H54 (cell line): Measurements from ENCODE around the gene PIK3C2G.

Experiments used
- DNase-seq: peaks from one replicate; pipeline ENCODE4 v3.0.0; 2011; ENCODE audit warnings: low spot score, mixed read lengths; ENCODE audit not compliant: insufficient read length
- FAIRE-seq: peaks from 3 replicates; lab custom pipeline; 2011; peaks lifted over from hg19 to GRCh38; lab: Jason Lieb, UNC
- POLR2A ChIP-seq: IDR thresholded peaks from 2 replicates; pipeline ENCODE4 v1.6.1; 2011; ENCODE audit warnings: low read depth, mild to moderate bottlenecking, low read length

Gene PIK3C2G

DNA sequence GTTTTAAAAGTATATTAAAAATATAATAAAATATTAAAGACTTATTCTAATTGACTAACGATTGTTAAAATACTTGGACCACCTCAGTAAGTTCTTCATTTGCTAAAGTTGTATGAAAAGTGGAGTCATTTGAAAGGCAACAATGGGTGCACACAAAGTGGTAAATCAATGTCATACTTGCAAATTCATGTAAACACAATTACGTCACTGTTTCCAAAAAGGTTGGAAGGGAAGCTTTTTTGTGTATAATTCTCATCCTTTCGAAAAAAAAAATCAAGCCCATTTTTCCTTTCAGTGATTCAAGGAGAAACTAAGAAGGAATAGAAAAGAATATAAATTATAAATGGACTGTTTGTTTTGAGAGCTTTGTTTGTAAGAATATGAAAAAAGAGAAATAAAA, 166.2 kb downstream of the PIK3C2G start:
- no peak for TF ChIP-seq POLR2A
- no peak for DNase-seq
- no peak for FAIRE-seq

DNA sequence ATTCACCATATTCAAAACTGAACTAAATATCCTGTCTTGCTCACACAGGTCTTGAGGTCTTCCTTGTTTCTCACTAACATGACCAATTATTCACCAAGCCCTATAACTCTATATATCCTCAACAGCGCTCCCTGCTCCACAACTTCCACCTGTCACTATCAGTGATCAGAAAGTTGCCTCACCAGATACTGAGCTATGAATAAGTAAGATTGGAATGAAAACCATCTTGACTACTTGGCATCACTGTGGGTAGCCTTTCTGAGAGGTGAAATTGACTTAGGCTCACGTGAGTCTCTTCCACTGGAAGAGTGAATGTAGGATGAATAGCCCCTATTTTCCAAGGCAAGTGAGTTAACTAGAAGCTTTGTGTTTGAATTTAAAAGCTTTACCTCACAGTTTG, 167.1 kb downstream of the PIK3C2G start:
- peak; percentile 27 for FAIRE-seq
- no peak for DNase-seq
- TF ChIP-seq POLR2A = no peak

DNA sequence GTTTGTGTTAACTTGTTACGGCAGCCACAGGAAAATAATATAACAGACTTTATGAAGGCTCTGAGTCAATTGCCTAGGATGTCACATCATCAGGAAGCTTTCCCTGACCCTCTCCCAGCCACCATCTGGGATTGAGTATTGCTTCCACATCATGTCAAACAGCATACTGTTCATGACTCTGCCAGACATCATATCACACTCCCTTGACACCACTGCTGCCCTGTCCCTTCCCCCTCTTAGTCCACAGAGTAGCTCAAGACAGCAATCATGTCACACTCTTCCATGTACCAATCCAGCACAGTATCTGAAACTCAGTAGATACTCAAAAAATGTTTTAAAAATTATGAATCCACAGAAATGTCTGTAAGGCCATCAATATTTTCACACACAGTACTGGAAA, 168.0 kb downstream of the PIK3C2G start:
- FAIRE-seq (no peak), DNase-seq (no peak)
- no peak for TF ChIP-seq POLR2A

DNA sequence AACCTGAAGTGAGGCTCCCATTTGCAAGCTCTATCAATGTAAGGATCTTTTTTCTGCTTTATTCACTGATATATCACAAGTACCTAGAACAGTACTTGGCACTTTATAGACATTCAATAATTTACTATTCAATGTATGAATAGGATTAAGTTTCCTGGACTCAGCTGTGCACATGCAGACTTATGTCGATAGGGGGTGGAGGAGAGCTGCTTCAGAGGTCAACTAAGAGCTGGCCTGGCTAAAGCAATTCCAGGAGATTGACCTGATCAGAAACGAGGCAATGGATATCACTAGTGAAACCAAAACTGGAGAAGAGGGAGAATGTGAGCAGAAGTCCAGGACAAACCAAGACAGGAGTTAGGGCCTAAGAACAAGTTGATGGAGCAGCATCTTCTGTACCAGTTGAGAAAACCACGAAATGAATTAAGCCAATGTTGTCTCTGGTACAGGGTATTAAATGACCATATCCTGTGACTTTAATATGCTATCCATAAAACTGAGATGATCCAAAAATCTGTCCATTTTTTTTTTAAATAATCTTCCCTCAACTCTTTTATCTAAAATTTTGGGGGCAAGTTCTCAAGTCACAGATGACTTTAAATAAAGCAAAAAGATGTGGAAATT, 169.2 kb downstream of the PIK3C2G start:
- FAIRE-seq = peak; percentile 96

DNA sequence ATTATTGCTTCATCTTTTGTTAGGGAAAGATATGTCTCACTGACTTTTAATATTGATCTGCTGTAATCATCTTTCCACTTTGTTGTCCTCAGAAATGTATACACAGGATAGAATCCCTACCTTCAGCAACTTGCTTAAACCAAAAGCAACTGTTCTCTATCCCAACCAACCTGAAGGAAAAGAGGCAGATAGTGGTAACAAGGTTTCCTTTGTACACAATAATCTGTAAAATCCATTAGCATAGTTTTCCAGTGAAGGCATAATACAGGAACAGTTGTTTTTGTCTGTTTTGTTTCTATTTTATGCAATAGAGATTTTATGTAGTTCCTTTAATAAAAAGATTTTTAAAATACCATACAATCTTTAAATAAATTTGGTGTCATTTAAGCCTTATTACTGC, 170.5 kb downstream of the PIK3C2G start:
- no peak for FAIRE-seq
- no peak for TF ChIP-seq POLR2A
- DNase-seq = no peak

More for the DNA sequence above, 169.2 kb downstream of the PIK3C2G start:
- peak; percentile 12 for DNase-seq
- TF ChIP-seq POLR2A = no peak

DNA sequence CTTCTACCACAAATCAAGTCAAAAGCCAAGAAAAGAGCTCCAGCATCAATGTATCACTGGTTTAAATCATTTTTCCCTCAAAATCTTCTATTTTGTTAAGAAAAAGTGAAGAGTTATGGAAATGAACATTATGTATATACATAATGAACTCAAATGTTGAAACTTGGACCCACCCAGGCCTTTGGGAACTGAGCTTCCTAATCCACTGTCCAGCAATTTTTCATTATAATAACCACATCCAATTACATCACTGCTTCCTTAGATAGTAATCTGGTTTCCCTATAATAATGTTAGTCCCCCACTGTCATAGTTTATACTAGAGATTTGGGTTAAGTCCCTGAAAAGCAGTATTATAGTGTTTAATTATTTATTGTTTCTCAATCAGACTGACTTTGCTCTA, 170.9 kb downstream of the PIK3C2G start:
- no peak for DNase-seq
- no peak for TF ChIP-seq POLR2A
- FAIRE-seq = no peak

DNA sequence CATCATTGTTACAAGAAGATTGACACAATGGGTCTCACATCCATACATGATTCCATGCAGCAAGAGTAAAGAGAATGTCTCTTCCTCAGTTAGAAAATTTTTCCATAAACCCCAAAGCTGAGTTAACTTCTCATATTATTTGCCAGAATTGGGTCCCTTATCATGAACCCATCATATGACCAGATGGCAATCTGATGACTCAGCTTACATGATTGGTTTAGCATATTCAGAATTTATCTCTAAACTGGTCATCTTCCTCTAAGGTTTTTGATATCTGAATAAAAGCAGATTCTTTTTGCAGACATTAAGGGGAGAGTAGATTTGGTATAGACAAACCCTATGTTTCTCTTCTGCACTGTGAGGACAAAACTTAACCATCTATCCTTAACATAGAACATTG, 174.9 kb downstream of the PIK3C2G start:
- no peak for TF ChIP-seq POLR2A
- no peak for FAIRE-seq
- no peak for DNase-seq

DNA sequence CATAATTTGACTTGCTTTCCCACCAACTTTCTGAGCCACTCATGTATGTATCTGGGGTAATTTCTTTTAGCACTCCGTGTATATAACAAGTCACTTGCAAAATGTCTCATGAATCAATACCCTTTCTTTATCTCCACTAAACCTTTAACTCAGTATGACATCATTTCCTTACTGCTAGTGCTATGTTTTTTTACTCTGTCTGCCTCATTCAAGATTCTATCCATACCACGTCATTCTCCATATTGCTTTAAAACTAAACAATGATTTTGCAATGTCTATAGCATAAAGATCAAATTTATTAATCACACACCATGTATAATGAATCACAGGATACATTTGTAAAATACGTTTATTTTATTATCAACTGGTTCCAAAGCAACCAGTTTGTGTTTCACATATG, 178.2 kb downstream of the PIK3C2G start:
- DNase-seq (no peak), FAIRE-seq (peak; percentile 43)
- TF ChIP-seq POLR2A = no peak

DNA sequence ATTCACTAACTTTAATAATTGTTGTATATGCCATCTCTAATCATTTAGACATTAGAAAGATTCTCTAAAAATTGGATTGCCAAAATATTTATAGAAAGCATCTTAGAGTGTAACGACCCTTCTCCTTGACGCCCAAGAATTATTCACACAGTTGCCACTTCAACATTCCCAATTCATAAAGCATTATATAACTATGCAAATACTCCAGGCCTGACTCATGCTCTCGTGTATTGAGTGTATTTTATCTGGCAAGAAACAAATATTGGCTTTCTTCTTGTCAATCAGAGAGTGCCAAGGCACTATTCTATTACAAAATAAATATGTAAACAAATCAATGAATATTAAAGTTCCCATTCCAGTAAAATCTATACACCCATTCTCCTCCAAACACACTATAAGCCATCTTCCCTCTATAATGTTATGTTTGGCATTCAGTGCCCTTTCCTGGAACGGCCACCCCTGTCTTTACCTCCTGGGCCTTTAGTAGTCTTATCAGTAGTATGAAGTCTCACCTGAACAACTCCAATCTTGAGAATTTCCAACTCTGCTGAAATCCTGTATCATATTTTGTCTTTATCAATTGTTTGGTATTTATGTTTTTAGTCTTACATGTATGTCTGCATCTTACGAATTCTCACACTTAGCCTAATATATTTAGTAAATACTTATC, 182.6 kb downstream of the PIK3C2G start:
- FAIRE-seq (no peak), DNase-seq (no peak)
- no peak for TF ChIP-seq POLR2A

DNA sequence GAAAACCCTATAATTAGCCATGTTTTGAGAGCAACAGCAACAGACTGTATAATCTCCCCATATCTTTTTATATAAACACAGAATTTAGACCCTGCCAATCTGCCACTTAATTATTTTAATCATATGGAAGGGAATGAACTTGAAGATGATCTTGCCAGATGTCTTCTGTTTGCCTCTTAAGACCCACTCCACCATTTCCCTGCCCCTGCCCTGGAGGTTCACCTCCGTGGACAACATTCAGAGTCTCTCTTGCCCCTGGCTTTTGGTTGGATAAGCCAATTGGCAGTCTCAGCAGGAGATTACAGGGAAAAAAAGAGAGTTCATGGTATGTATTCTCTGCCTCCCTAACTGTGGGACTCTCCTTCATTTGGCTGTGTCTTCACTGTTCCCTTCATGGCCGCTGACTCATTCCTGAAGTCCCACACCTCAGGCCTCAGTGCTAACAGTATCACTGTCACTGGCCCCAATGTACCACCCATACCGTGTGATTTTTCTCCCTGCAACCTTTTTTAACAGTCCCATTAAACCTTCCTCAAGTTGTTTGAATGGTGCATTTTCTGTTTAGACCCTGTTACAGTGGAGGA, 184.8 kb downstream of the PIK3C2G start:
- no peak for TF ChIP-seq POLR2A
- DNase-seq = no peak
- no peak for FAIRE-seq

DNA sequence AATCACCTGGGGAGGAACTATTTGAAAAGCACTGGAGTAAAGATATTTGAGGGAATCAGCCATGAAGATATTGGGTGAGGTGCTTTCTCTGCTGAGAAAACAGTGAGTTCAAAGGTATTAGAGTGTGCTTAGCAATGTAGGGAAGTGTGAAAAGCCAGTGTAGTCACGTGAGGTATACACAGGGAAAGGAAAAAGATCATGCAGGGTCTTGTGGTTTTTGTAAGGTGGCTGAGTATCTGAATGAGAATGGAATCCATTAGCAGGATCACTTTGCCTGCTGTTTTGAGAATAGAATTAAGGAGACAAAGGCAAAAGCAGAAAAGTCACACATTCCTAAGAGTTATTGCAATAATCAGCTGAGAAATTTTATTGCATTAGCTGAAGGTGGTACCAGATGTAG, 193.0 kb downstream of the PIK3C2G start:
- no peak for DNase-seq
- TF ChIP-seq POLR2A = no peak
- no peak for FAIRE-seq

DNA sequence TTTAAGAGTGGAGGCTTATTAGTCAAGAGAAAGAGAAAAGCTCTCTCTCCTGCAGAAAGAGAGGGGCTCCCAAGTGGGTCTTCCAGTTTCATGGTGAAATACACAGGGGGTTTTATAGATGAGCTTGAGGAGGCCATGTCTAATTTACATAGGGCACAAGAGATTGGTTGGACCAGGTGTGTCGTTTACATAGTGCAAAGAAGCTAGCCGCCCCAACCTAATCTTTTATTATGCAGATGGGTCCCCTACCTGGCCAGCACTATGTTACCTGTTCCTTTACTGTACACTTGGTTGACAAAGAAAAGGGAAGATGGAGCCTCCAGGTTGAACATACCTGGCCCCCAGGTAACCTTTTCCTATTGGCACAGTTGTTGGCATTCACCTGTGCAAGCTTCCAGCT, 195.0 kb downstream of the PIK3C2G start:
- no peak for TF ChIP-seq POLR2A
- FAIRE-seq = no peak
- no peak for DNase-seq

DNA sequence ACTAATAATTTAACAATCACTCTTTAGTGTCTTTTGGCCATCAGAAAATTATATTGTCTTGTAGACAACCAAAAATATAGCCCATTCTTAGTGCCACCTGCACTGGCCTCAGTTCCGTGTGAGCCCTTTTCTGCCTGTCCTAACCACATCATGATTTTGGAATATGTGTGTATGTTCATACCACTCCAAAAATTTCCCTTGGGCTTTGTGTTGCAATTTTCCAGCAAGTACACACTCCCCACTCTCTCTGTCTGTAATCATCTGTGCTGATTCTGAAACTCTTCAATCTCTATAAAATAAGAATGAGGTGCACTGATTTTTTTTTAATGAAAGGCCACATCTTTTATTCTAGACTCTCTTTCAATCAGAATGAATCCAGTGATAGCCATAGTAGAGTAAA, 196.0 kb downstream of the PIK3C2G start:
- no peak for DNase-seq
- FAIRE-seq = no peak

DNA sequence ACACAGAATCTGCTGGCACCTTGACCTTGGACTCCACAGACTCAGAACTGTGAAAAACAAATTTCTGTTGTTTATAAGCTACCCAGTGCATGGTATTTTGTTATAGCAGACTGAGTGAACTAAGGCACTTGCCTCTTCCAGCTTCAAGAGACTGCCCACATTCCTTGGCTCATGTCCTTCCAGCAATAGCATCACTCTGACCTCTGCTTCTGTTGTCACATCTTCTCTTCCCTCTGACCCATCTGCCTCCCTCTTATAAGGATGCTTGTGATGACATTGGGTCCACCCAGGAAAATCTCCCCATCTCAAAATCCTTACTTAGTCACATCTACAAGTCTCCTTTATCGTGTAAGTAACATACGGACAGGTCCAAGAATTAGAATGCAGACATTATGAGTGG, 200.4 kb downstream of the PIK3C2G start:
- no peak for FAIRE-seq
- no peak for DNase-seq
- no peak for TF ChIP-seq POLR2A

More for the DNA sequence above, 196.0 kb downstream of the PIK3C2G start:
- no peak for TF ChIP-seq POLR2A

DNA sequence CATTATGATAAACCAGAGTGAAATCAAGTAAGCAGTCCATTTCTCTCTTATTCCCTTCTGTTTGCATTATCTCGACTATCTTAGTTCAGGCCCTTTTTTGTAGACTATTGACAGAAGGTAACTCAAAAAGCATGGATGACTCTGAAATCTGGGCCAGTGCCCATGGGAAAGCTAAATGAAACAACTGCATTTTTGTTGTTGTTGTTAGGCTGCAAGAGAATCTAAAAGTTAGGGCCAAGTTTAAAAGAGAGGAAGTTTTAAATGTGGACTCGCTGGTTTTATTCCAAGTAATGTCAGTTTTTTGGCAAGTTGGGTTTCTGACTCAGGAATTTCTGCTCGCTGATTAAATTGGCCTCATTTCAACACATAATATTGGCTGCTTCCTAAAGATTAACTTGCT, 201.1 kb downstream of the PIK3C2G start:
- TF ChIP-seq POLR2A = no peak
- peak; percentile 48 for FAIRE-seq
- DNase-seq = no peak
